ENCODE data around the gene GPR101.
"Not testable (repeated sequence)": the region's sequence is repeated elsewhere in the genome, so short reads cannot be mapped to it uniquely, and the experiment has no call there.

The GPR101 gene

DNA sequence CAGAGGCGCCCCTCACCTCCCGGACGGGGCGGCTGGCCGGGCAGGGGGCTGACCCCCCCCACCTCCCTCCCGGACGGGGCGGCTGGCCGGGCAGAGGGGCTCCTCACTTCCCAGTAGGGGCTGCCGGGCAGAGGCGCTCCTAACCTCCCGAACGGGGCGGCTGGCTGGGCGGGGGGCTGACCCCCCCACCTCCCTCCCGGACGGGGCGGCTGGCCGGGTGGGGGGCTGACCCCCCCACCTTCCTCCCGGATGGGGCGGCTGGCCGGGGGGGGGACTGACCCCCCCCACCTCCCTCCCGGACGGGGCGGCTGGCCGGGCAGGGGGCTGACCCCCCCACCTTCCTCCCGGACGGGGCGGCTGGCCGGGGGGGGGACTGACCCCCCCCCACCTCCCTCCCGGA lies 33.6 kb downstream of the GPR101 start:
- not testable (repeated sequence) for DNase-seq

DNA sequence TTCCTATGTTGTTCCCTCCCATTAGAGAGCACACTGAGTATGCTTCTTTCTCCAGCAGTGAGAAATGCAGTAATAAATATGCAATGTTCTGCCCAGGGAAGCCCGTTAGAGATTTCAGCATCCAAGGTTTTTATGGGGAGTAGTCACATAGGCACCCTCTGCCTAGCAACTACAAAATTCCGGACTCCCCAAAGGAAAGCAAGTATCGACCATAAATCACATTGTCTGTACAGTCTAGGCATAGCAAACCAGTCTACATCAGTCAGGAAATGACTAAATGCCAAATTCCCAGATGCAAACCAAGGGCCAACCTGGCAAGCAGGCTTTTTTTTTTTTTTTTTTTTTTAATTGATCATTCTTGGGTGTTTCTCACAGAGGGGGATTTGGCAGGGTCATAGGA lies 34.8 kb downstream of the GPR101 start:
- DNase-seq, result no peak
